IMR-90 (cell line): ENCODE results near the gene ZNF506. TPM values are rescaled to one million over a fixed set of nuclear protein-coding genes. Genes with fewer than 3 reads are reported as not detected.

Experiments used
- ATAC-seq: fragments of 200-7000 bp; cut with Tn5 transposase; 2 replicates; pipeline ENCODE4 v1.9.1; 2020; ENCODE audit warnings: low read depth, mild to moderate bottlenecking, moderate library complexity
- BruUV-seq: library from RNA; stranded (reverse); fragments of 400-500 nt; replicated peaks from 2 replicates; lab custom pipeline; 2021; lab: Mats Ljungman, UMichigan
- CTCF ChIA-PET: fragments of 300-600 bp; formaldehyde crosslinking; extraction: SDS; loops from one replicate; lab custom pipeline; 2021; ENCODE audit warnings: antibody characterized with exemption; lab: Yijun Ruan, JAX
- POLR2A ChIA-PET: fragments of 300-600 bp; sonication (Branson Sonifier 250); formaldehyde crosslinking; loops from one replicate; lab custom pipeline; 2022; ENCODE audit warnings: antibody characterized with exemption; ENCODE audit not compliant: unreplicated experiment; lab: Charles Lee
- DNase-seq: peaks from one replicate; pipeline ENCODE4 v3.0.0; 2013
- H2AFZ ChIP-seq: replicated peaks from 2 replicates; pipeline ENCODE3; 2013; ENCODE audit warnings: low read length, mild to moderate bottlenecking; ENCODE audit not compliant: poor library complexity
- H2AK5ac ChIP-seq: 2 replicates; pipeline ENCODE4 v1.6.1; 2013; ENCODE audit warnings: low read depth, low read length, inconsistent platforms
- H2AK9ac ChIP-seq: replicated peaks from 2 replicates; pipeline ENCODE3; 2013; ENCODE audit warnings: mild to moderate bottlenecking, low read depth, low read length, moderate library complexity; ENCODE audit not compliant: poor library complexity
- H2BK120ac ChIP-seq: 2 replicates; pipeline ENCODE4 v1.6.1; 2013; ENCODE audit warnings: low read depth, low read length, inconsistent platforms
- H2BK15ac ChIP-seq: 3 replicates; pipeline ENCODE4 v1.6.1; 2013; ENCODE audit warnings: low read depth, low read length, inconsistent platforms
- H2BK20ac ChIP-seq: 2 replicates; pipeline ENCODE4 v1.6.1; 2013; ENCODE audit warnings: low read depth, mild to moderate bottlenecking, inconsistent platforms, low read length, moderate library complexity
- H2BK5ac ChIP-seq: 2 replicates; pipeline ENCODE4 v1.6.1; 2013; ENCODE audit warnings: mild to moderate bottlenecking, low read depth, low read length, inconsistent platforms; ENCODE audit not compliant: poor library complexity, severe bottlenecking
- H3K14ac ChIP-seq: replicated peaks from 2 replicates; pipeline ENCODE4 v1.6.1; 2013; ENCODE audit warnings: low read depth, low read length, inconsistent platforms
- H3K18ac ChIP-seq: 2 replicates; pipeline ENCODE4 v1.6.1; 2013; ENCODE audit warnings: low read depth, low read length, control low read depth
- H3K23ac ChIP-seq: 2 replicates; pipeline ENCODE4 v1.6.1; 2013; ENCODE audit warnings: low read depth, low read length, inconsistent platforms
- H3K27ac ChIP-seq: 2 replicates; pipeline ENCODE4 v1.5.1; 2013; ENCODE audit warnings: mild to moderate bottlenecking, control low read depth, low read length; ENCODE audit not compliant: insufficient read depth
- H3K27me3 ChIP-seq: 2 replicates; pipeline ENCODE4 v1.6.1; 2013; ENCODE audit warnings: low read length; ENCODE audit not compliant: control insufficient read depth, insufficient read depth
- H3K36me3 ChIP-seq: 2 replicates; pipeline ENCODE4 v1.6.1; 2013; ENCODE audit warnings: low read length, mixed read lengths; ENCODE audit not compliant: control insufficient read depth, insufficient read depth
- H3K4ac ChIP-seq: 2 replicates; pipeline ENCODE4 v1.6.1; 2013; ENCODE audit warnings: low read depth, low read length, inconsistent platforms
- H3K4me1 ChIP-seq: 2 replicates; pipeline ENCODE4 v1.6.1; 2013; ENCODE audit warnings: low read length, mixed read lengths; ENCODE audit not compliant: control insufficient read depth, insufficient read depth
- H3K4me2 ChIP-seq: 2 replicates; pipeline ENCODE4 v1.6.1; 2013; ENCODE audit warnings: low read depth, mild to moderate bottlenecking, control low read depth, low read length, moderate library complexity
- H3K4me3 ChIP-seq: 2 replicates; pipeline ENCODE4 v1.5.1; 2013; ENCODE audit warnings: low read depth, mild to moderate bottlenecking, control low read depth, low read length, moderate library complexity; ENCODE audit not compliant: insufficient read depth
- H3K56ac ChIP-seq: 2 replicates; pipeline ENCODE4 v1.6.1; 2013; ENCODE audit warnings: low read length, inconsistent platforms; ENCODE audit not compliant: insufficient read depth; ENCODE audit errors: extremely low read depth
- H3K79me1 ChIP-seq, 2 experiments: 2 replicates each; pipeline ENCODE4 v1.6.1; 2013; ENCODE audit warnings: low read length in 2 of 2, inconsistent platforms in 1 of 2, low read depth in 1 of 2
- H3K9ac ChIP-seq: 2 replicates; pipeline ENCODE4 v1.6.1; 2013; ENCODE audit warnings: low read depth, low read length, control low read depth
- H3K9me1 ChIP-seq: 2 replicates; pipeline ENCODE4 v1.6.1; 2013; ENCODE audit warnings: low read length, inconsistent platforms; ENCODE audit not compliant: insufficient read depth
- H3K9me3 ChIP-seq: 2 replicates; pipeline ENCODE4 v1.6.1; 2013; ENCODE audit warnings: low read length; ENCODE audit not compliant: control insufficient read depth, insufficient read depth
- H4K20me1 ChIP-seq: 2 replicates; pipeline ENCODE4 v1.6.1; 2013; ENCODE audit warnings: low read length, inconsistent platforms; ENCODE audit not compliant: insufficient read depth
- H4K5ac ChIP-seq: 2 replicates; pipeline ENCODE4 v1.6.1; 2013; ENCODE audit warnings: mild to moderate bottlenecking, low read depth, low read length, control low read depth
- H4K8ac ChIP-seq, 2 experiments: 2 replicates each; pipeline ENCODE4 v1.6.1; 2013; ENCODE audit warnings: low read depth in 2 of 2, low read length in 2 of 2, control low read depth in 1 of 2, inconsistent platforms in 1 of 2
- H4K91ac ChIP-seq: 2 replicates; pipeline ENCODE4 v1.6.1; 2013; ENCODE audit warnings: low read depth, low read length, inconsistent platforms; ENCODE audit not compliant: insufficient read depth
- FOS ChIP-seq: fragments of 150-350 bp; IDR thresholded peaks from 2 replicates; pipeline ENCODE4 v1.6.1; 2016; ENCODE audit warnings: low read depth, low read length
- MAFK ChIP-seq: IDR thresholded peaks from 2 replicates; pipeline ENCODE4 v1.6.1; 2012; ENCODE audit warnings: low read depth, low read length, improper control_type of control experiment
- POLR2A ChIP-seq: IDR thresholded peaks from 2 replicates; pipeline ENCODE4 v1.6.1; 2012; ENCODE audit warnings: mild to moderate bottlenecking, low read depth, low read length
- RFX5 ChIP-seq: IDR thresholded peaks from 2 replicates; pipeline ENCODE4 v1.8.0; 2012; ENCODE audit warnings: low read depth, mild to moderate bottlenecking, low read length, moderate library complexity
- WGBS, 2 experiments: methylation state at CpG; one replicate each; pipeline versions ENCODE4 v1.1.5 to v1.1.7; 2013; ENCODE audit warnings: missing lambda C conversion rate in 2 of 2; ENCODE audit not compliant: insufficient read length in 1 of 2; ENCODE audit errors: extremely low coverage in 2 of 2; 5-methylcytosine and 5-hydroxymethylcytosine counted together
- dilution Hi-C: fragments of 300-500 bp; cut with HindIII; formaldehyde crosslinking; loops from one replicate; pipeline ENCODE4 v1.14.3; 2018; ENCODE audit warnings: low sequenced_read_pairs; ENCODE audit not compliant: unreplicated experiment
- in situ Hi-C: fragments of 300-500 bp; cut with MboI; formaldehyde crosslinking; loops from 3 replicates; pipeline ENCODE4 v1.14.3; 2019; ENCODE audit warnings: low sequenced_read_pairs, inconsistent platforms, mixed read lengths
- intact Hi-C: fragments of 100-400 bp; cut with micrococcal nuclease; formaldehyde crosslinking; loops from 2 replicates; pipeline ENCODE4 v1.10.0; 2022
- polyA plus RNA-seq, 3 experiments: library from polyadenylated mRNA; depleted of rRNA; stranded (reverse); fragments of >200 nt; gene quantifications; 2 replicates each; pipeline ENCODE4 v1.2.3, GENCODE V29; 2012; ENCODE audit warnings: low replicate concordance in 1 of 3
- total RNA-seq: library from RNA; depleted of rRNA; stranded (reverse); fragments of >200 nt; gene quantifications from 2 replicates; pipeline ENCODE4 v1.2.3, GENCODE V29; 2012

Gene ZNF506
- total and polyA plus RNA-seq, 2 of the 4 experiments (the other 2 are of a cell fraction) = 2.4 to 6.1 TPM

GRCh38 chr19:19750842-19751790, 70.4 kb downstream of the ZNF506 start (continued):
- TF ChIP-seq MAFK (no peak), POLR2A (no peak)

DNA sequence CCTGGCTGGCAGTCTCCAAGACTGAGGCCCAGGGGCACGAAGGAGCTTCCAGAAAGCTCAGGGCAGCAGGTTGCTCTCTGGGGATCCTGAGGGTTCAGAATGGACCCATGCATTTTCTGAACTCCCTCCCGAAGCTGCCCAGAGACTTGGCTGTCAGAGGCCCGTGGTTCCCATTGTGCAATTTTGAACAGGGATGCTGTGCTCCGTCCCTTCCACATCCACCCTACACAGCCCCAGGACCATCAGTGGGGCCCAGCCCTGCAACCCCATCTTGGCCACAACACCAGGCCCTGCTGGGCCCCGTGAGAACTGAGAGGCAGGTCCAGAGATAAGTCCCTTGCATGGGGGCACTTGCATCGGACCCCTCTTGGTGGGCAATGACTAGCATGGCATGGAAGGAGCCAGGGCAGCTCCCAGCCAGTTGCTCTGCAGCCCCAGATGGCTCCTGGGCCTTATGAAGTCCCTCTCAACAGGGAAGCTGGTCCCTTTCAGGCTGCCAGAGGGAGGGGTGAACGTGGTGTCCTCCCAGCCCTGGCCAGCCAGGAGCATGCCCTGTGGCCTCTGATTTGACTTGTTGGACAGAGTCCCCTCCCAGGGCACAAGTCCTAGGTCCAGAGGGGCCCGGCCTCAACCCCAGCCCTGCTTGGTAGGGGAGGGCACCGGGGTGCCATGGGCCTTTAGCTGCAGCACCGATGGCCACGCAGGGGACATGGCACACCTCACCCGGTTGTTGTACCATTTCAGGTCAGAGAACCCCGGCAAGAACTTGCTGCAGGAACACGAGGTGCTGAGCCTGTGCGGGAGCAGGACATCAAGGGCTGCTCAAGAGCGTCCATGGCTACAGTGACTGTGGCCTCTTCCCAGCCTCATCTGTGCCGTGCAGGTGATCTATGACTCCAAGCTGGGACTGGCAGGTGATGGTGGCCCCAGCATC, 71.4 kb downstream of the ZNF506 start:
- no peak overlapping the region for H3K56ac ChIP-seq
- no peak overlapping the region for H2BK5ac ChIP-seq
- dilution Hi-C loops (no loop called here), intact Hi-C loops (no loop called here), in situ Hi-C loops (no loop called here)
- no peak overlapping the region for H4K91ac ChIP-seq
- no peak overlapping the region for H2AK5ac ChIP-seq
- H2BK120ac ChIP-seq = no peak overlapping the region
- no peak overlapping the region for H3K14ac ChIP-seq
- H2AK9ac ChIP-seq = peak overlapping the region; percentile 65
- H3K27ac ChIP-seq = no peak overlapping the region
- no peaks in the 10 kb centered on the region for H4K20me1 ChIP-seq
- no peak overlapping the region for H3K9ac ChIP-seq
- no TSS peak for BruUV-seq
- H3K4ac ChIP-seq = no peak overlapping the region
- no peaks in the 10 kb centered on the region for H3K27me3 ChIP-seq
- no peak overlapping the region for H4K8ac ChIP-seq
- H4K5ac ChIP-seq = no peak overlapping the region
- no peak overlapping the region for H2BK15ac ChIP-seq
- no peaks in the 10 kb centered on the region for H3K4me1 ChIP-seq
- H2BK20ac ChIP-seq = no peak overlapping the region
- H3K36me3 ChIP-seq = no peaks in the 10 kb centered on the region
- no peak overlapping the region for H3K23ac ChIP-seq
- no peaks in the 10 kb centered on the region for H3K79me1 ChIP-seq
- DNase-seq (no peak), ATAC-seq (no peak)
- H3K9me3 ChIP-seq = peaks cover 53% of the 10 kb centered on the region
- no peak overlapping the region for H3K4me3 ChIP-seq
- H3K18ac ChIP-seq = no peak overlapping the region
- peak overlapping the region; percentile 51 for H2AFZ ChIP-seq
- 68% methylated on average over 11 of the region's 17 CpGs; no CpG with 5 or more reads in 1 of the 2 experiments for WGBS, 2 experiments
- POLR2A ChIA-PET = no interaction called here
- H3K4me2 ChIP-seq = no peak overlapping the region
- TF ChIP-seq FOS (no peak), RFX5 (no peak)
- H3K9me1 ChIP-seq = no peaks in the 10 kb centered on the region
- CTCF ChIA-PET = no interaction called here
